ENCODE measurements around the gene TMEM165. TPM values are rescaled to one million over a fixed set of nuclear protein-coding genes. Genes with fewer than 3 reads are reported as not detected.

Gene TMEM165
- total RNA-seq, 1 donor from 2014 or later: 88.3 TPM

DNA sequence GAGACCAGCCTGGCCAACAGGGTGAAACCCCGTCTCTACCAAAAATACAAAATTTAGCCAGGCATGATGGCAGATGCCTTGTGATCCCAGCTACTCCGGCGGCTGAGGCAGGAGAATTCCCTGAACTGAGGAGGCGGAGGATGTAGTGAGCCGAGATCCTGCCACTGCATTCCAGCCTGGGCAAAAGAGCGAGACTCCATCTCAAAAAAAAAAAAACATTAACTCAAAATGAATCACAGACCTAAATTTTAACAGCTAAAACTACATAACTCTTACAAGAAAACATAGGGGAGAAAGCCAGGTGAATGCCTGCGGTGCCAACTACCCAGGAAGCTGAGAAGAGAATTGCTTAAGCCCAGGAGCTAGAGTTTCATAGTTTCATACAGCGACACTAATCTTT is 54.8 kb downstream of the TMEM165 start:
- no peak for DNase-seq (ENCODE audit: low read depth in 2 of 2)

DNA sequence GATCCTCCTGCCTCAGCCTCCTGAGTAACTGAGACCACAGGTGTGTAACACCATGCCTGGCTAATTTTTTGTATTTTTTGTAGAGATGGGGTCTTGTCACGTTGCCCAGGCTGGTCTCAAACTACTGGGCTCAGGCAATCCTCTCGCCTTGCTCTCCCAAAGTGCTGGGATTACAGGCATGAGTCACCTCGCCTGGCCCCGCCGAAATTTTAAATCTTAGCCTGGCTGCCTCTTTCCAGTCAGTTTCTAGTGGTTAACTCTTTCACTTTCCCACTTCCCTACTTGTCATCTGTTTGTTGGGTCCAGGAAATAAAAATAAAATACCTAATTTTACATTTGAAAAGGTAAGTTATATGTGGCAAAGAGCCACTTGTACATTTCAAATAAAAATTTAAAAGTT is 62.4 kb downstream of the TMEM165 start:
- DNase-seq (ENCODE audit: low read depth in 2 of 2): no peak

DNA sequence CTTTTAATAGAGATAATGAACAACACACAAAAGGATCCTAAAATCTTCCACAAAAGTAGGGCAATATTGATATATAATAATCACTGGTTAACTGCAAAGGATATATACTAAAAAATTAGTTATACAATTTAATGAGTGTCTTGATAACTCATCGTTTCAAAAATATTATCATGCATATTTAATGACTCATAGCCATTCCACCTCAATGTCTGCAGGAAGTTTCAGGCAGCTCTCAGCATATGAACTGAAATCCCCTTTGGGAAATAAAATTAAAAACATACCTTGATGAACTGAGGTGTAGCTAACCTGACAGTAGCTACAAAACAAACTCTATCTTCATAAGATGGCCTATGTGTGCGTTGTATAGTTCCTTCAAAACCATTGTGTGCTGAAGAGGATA is 62.9 kb downstream of the TMEM165 start:
- DNase-seq (ENCODE audit: low read depth in 2 of 2): peak in 1 of 2 donors; percentile 12

DNA sequence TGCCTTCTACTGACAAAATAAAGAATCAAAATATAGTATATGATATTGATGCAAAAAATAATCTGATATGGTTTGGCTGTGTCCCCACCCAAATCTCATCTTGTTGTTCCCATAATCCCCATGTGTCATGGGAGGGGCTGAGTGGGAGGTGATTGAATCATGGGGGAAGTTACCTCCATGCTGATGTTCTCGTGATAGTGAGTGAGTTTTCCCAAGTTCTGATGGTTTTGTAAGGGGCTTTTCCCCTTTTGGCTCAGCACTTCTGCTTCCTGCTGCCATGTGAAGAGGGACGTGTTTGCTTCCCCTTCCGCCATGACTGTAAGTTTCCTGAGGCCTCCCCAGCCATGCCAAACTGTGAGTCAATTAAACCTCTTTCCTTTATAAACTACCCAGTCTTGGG is 70.2 kb downstream of the TMEM165 start:
- no peak for DNase-seq (ENCODE audit: low read depth in 2 of 2)

DNA sequence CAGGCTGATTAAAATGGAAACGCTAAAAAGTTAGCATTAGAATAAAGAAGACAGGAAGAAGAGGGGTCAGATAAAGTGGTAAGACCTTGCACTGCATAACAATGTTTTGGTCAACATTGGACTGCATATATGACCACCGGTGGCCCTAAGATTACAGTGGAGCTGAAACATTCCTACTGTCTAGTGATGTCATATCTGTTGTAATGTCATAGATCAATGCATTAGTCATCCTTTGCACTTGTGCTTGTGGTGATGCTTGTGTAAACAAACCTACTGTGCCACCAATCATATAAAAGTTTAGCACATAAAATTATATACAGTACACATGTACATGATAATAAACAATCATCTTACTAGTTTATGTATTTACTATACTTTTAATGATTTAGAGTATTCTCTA is 73.0 kb downstream of the TMEM165 start:
- peak in 1 of 2 donors; percentile 12 for DNase-seq (ENCODE audit: low read depth in 2 of 2)

DNA sequence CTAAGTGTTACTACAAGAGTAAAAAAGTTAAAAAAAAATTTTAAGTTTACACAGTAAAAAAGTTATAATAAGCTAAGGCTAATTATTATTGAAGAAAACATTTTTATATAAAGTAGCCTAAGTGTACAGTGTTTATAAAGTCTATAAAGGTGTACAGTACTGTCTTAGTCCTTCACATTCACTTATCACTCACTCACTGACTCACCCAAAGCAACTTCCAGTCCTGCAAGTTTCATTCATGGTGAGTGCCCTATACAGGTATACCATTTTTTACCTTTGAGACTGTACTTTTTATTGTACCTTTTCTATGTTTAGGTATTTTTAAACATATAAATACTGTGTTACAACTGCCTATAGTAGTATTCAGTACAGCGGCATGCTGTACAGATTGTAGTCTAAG is 74.2 kb downstream of the TMEM165 start:
- no peak for DNase-seq (ENCODE audit: low read depth in 2 of 2)

Other genes starting within 250 kb of the TMEM165 start
- gene SRD5A3, start 49.7 kb upstream of the TMEM165 start, total RNA-seq: 7.1 and 9.5 TPM in 2 replicates
- gene CLOCK, start 151.0 kb downstream of the TMEM165 start, total RNA-seq: 16.6 and 22.5 TPM in 2 replicates
- not detected in 2 replicates for gene PDCL2, start 196.3 kb downstream of the TMEM165 start, total RNA-seq
- 0.13 TPM in 1 of 2 replicates, not detected in the other for gene NMU, start 240.3 kb downstream of the TMEM165 start, total RNA-seq

Measured in dermis microvascular lymphatic vessel endothelial cell (primary cell).